Astrocyte of the spinal cord (primary cell): Measurements from ENCODE around the gene PDE7B.

Experiments
- DNase-seq: peaks from one replicate; pipeline ENCODE4 v3.0.0; 2011; ENCODE audit warnings: low read depth, low spot score
- H3K4me3 ChIP-seq: 2 replicates; pipeline ENCODE4 v1.5.1; 2011; ENCODE audit warnings: low read depth, mild to moderate bottlenecking, low read length, moderate library complexity
- CTCF ChIP-seq: IDR thresholded peaks from 2 replicates; pipeline ENCODE4 v1.5.1; 2012; ENCODE audit warnings: low read depth, mild to moderate bottlenecking, low read length, inconsistent platforms
- in situ Hi-C: cut with HindIII; loops from 2 replicates; pipeline ENCODE4 v1.10.0; 2017; ENCODE audit warnings: low sequenced_read_pairs

PDE7B gene

GRCh38 chr6:135851442-135852271, at the start of gene PDE7B:
TSS of gene PDE7B (plus strand) at chr6:135851701.
- no peak for TF ChIP-seq CTCF
- peak; percentile 97 for DNase-seq
- peak within 1 kb of the TSS; percentile 67 for H3K4me3 ChIP-seq
- in situ Hi-C loops: no loop called here

GRCh38 chr6:135801755-135802465, 49.6 kb upstream of the PDE7B start:
- no peak for TF ChIP-seq CTCF
- in situ Hi-C loops: no loop called here
- H3K4me3 ChIP-seq: no peak overlapping the region
- DNase-seq: no peak

GRCh38 chr6:135810486-135810885, 41.0 kb upstream of the PDE7B start:
- in situ Hi-C loops: no loop called here
- no peak overlapping the region for H3K4me3 ChIP-seq
- TF ChIP-seq CTCF: no peak
- no peak for DNase-seq

- in situ Hi-C loops: no loop called here
- no peak for DNase-seq
- no peak overlapping the region for H3K4me3 ChIP-seq
- TF ChIP-seq CTCF: no peak
Observed at GRCh38 chr6:135811170-135811569, 40.3 kb upstream of the PDE7B start.

DNA sequence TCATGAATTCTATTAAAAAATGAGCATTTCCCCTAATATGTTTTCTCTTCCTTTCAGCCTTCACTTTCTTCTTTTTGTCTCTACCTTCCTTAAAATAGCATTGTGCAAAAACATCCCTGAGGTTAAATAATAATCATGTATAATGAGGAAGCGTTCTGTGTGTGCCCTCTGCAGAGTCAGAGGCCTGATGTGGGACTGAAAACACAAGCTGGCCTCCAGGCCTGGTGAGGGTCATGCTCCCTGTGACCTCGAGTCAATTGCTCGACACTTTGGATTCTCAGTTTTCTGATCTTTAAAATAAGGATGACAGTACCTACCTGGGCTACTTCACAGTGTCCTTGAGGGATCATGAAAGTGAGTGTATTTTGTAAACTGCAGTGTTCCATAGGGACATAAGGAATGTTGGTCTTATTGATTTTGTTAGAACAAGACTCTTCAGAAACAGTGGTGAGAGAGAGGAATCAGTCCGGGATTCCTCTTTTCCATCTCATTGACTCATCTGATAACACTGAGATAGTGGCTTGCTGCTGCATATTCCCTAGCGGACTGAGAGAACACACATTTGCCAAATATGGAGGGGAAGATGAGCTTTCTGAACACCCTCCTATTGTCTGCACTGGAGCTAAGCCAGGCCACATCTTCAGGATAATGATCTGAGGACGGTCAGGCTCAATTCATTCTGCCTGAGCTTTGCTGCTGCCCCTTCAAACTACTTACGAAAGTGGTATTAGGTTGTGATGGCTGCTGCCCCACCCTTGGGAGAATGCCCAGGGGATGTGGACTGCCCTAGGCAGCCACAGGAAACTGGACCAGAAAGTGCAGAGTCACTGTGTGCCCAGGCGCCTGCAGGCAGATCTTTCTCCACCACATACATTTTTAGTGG, 39.6 kb upstream of the PDE7B start:
- in situ Hi-C loops: no loop called here
- TF ChIP-seq CTCF: no peak
- H3K4me3 ChIP-seq: no peak overlapping the region
- DNase-seq: peak; percentile 22

- no peak overlapping the region for H3K4me3 ChIP-seq
- TF ChIP-seq CTCF: no peak
- no peak for DNase-seq
- in situ Hi-C loops: no loop called here
Observed at GRCh38 chr6:135813401-135813800, 38.1 kb upstream of the PDE7B start.
